Hematopoietic multipotent progenitor cell treated with erythropoietin and hydrocortisone succinate and interleukin-3 and kit ligand, for 4 days (in vitro differentiated cells): ENCODE data around the gene SEMA3B.
"Not testable (repeated sequence)": the region's sequence is repeated elsewhere in the genome, so short reads cannot be mapped to it uniquely, and the experiment has no call there.

ENCODE experiments used
- DNase-seq: peaks from one replicate; pipeline ENCODE4 v3.0.0-alpha.2; 2015

The SEMA3B gene

GRCh38 chr3:50260027-50260941, 8.7 kb upstream of the SEMA3B start:
- peak; percentile 92 for DNase-seq

DNA sequence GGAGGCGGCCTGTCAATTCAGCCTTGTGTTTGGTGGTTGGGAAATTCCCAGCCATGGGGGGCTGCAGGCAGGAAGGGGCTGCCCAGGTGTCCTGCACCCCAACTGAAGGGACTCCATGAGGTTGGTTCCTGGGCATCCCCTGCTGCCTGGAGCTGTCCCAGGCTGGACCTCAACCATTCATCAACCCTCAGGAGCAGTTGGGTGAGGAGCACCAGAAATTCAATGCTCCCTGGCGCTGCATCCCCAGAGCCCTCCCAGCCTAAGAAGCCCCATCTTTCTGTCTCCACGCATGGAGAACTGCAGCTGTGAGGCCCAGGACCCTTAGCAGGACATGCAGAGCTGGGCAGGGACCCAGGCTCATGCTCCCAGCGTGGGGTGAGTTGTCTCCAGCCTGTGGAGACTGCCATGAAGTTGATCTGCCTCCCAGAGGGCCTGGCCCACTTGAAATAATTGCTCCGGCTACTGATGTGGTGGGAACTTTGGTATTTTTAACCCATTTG, 8.0 kb upstream of the SEMA3B start:
- no peak for DNase-seq

DNA sequence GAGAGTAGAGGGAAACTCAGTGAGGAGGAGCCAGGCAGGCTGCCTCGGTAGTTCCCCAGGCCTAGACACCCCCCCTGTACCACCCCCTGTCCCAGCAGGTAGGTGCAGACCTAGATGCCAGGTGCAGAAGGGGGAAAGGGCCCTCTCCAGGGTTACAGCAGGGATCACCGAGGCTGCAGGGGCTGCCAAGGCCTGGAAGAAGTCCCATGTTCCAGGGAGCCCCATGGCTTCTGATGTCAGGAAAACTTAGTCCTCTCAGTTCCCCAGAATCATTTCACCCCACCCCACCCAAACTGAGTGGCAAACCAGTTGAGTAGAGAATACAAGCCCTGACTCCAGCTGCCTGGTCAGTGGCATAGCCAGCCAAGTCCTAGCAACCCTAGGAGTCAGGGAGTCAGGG, 7.4 kb upstream of the SEMA3B start:
- DNase-seq: no peak

DNA sequence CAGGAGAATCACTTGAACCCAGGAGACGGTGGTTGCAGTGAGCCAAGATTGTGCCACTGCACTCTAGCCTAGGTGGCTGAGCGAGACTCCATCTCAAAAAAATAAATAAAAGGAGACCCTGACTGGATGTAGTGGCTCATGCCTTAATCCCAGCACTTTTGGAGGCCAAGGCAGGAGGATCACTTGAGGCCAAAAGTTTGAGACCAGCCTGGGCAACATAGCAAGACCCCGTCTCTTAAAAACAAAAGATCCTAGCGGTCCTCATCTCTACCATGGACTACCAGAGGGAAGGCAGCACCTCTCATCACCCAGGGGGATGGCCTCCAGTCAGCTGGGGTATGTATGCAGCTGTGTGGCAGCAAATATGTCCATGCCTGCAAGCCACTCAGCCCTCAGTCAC, 6.7 kb upstream of the SEMA3B start:
- not testable (repeated sequence) for DNase-seq

- no peak for DNase-seq
These were observed 6.2 kb upstream of the SEMA3B start for GRCh38 chr3:50262778-50263177.

DNA sequence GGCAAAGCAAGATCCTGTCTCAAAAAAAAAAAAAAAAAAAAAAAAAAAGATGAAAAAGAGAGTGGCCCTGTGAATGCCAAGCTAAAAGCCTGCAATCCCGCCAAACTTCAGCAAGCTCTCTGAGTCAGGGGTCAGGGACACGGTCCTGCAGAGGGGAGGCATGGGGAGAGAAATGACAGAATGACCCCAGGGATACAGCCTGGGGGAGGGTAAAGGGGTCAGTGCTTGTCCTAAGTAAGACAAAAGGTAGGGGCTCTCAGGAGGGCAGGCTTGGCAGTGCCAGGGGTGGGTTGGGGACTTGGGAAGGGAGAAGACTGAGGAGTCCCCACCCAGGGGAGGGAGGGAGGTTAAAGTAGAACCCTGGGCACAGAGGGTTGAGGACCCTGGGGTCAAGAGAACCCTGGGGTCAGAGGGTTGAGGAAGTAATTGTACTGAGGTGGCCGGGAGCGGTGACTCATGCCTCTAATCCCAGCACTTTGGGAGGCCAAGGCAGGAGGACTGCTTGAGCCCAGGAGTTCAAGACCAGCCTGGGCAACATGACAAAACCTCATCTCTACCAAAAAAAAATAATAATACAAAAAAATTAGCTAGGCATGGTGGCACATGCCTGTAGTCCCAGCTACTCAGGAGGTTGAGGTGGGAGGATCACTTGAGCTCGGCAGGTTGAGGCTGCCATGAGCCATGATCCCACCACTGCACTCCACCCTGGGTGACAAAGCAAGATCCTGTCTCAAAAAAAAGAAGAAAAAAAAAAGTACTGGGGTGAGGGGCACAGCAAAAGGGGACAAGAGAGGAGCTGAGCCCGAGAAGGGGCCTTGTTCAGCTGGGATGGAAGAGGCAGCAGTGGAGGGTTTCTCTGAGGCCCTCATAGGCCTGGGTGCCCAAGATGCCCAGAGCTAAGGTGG, 5.2 kb upstream of the SEMA3B start:
- DNase-seq: no peak

DNA sequence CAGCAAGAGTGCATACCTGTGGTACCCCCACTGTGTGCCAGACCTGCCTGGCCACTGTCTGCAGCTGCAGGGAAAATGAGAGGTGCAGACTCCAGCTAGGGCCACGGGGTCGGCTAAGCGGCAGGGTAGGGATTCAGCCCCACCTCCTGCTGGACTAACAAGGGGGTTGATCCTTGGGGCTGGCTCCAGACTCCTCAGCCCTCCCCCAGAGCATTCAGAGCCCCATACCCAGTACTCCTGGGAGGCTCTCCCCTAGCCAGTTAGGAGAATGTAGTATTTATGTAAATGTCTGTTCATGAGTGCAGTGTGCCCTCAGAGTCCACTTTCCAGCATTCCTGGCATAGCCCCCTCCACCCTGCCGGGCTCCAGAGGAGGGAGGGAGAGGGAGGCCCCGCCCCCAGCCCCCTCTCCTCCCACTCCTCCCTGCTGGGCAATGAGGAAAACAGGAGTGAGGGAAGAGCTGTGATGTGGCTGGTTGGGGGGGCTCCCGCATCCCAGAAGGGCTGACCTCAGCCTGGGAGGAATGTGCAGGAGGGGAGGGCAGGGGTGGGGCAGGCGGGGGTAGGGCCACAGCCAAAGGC, 4.5 kb upstream of the SEMA3B start:
- DNase-seq: no peak

- no peak for DNase-seq
These were observed 3.9 kb upstream of the SEMA3B start for GRCh38 chr3:50264964-50265485.

- no peak for DNase-seq
These were observed 3.4 kb upstream of the SEMA3B start for GRCh38 chr3:50265571-50265970.

GRCh38 chr3:50266017-50266416, 2.9 kb upstream of the SEMA3B start:
- DNase-seq: no peak

- no peak for DNase-seq
These were observed 2.1 kb upstream of the SEMA3B start for GRCh38 chr3:50266836-50267235.

DNA sequence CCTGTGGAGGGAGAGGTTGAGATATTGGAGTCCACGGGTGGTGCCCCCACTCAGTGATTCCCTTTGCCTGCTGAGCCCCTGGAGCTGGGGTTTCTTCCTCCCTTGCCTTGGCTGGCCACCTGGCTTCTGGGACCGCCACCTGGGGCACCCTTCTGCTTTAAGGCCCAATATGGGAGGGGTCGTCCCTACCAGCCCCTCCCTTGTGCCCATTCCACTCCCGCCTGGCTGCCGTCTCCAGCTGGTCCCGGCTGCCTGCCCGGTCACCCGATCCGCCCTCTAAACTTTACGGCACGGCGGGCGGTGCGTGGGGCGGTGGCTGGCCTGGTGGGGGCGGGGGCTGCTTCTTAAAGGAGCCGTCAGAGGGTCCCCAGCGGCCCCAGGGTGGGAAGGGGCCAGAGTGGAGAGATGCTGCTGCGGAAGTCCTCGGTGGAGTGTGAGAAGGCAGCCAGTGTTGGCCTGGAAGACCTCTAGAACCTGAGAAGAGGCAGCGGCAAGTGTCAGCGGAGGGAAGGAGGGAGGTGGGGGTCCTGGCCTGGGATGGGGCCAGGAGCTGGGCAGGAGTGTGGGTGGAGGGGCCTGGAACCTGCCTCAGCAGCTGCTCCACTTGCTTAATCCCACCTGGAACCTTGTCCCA, 1.6 kb upstream of the SEMA3B start:
- no peak for DNase-seq

DNA sequence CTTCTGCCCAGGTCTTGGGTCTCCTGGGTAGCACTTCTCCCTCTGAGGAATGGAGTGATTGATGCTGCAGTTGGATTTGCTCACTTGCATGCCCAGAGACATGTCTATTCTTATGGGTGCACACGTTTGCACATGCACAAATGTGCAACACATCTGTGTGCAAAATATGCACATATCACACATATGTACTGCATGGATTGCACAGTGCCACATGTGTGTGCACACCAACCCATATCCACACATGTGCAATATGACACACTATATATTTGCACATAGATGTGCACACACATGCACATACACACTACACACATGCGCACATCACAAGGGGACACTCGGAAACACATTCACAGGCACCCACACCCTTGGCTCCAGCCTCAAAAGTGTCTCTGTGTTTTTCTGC, 671 bp upstream of the SEMA3B start:
- DNase-seq: no peak

DNA sequence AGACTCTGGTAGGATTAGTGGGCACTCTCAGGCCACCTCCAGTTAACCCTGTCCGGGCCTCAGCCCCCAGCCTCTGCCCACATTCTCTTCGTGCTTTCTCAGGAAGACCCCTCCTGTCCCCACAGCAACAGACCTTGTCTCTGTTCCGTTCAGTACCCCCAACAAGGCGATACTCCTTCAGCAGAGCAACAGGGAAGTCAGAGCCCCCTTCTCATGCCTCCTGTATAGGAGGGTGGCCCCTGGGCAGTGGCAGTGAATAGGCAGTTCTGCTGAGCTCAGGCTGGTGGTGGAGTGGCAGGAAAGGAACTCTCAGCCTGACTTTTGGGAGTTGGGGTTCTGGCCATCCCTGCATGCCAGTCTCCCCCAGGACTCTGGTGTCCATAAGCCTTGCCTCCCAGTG, 513 bp downstream of the SEMA3B start:
- no peak for DNase-seq

DNA sequence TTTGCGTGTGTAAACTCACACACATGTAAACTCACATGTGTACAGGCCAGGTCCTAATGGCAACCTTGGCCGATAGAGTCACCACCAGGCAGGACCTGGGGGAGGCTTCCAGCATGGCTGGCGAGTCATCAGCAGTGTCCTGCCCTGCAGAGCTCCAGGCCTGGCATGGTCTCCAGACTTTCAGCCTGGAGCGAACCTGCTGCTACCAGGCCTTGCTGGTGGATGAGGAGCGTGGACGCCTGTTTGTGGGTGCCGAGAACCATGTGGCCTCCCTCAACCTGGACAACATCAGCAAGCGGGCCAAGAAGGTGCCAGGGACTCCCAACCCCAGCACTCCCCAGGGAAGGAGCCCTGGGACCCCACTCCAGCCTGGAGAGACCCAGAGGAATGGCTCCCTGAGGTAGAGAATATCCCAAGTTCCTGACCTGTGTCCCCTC, 1.0 kb downstream of the SEMA3B start:
- no peak for DNase-seq

- no peak for DNase-seq
These were observed 1.7 kb downstream of the SEMA3B start for GRCh38 chr3:50270422-50271224.

GRCh38 chr3:50271314-50271936, 2.5 kb downstream of the SEMA3B start:
- DNase-seq: no peak

DNA sequence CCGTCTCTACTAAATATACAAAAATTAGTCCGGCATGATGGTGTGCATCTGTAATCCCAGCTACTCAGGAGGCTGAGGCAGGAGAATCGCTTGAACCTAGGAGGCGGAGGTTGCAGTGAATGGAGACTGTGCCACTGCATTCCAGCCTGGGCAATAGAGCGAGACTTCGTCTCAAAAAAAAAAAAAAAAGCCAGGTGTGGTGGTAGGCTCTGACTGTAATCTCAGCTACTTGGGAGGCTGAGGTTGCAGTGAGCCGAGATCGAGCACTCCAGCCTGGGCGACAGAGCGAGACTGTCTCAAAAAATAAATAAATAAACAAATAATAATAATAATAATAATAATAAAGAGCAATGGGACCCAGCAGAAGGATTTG, 3.6 kb downstream of the SEMA3B start:
- DNase-seq: not testable (repeated sequence)

GRCh38 chr3:50272911-50273688, 4.2 kb downstream of the SEMA3B start:
- DNase-seq: peak; percentile 89

GRCh38 chr3:50273689-50274065, 4.7 kb downstream of the SEMA3B start:
- DNase-seq: no peak
